HepG2 (cell line): ENCODE results near the gene UNC13D. TPM values are rescaled to one million over a fixed set of nuclear protein-coding genes. Genes with fewer than 3 reads are reported as not detected.
A peak's percentile ranks its signal among the peaks of the same experiment; 100 is the strongest.

Source experiments
- AKAP8 ChIP-seq: sonication (generic); formaldehyde crosslinking; IDR thresholded peaks from 2 replicates; pipeline ENCODE4 v1.5.1; 2020; ENCODE audit warnings: mild to moderate bottlenecking, missing genetic modification reagents
- DPF2 ChIP-seq: sonication (generic); formaldehyde crosslinking; IDR thresholded peaks from 2 replicates; pipeline ENCODE4 v1.4.0; 2020; ENCODE audit warnings: mild to moderate bottlenecking, low read depth, missing genetic modification reagents, borderline replicate concordance
- IRX3 ChIP-seq: sonication (generic); formaldehyde crosslinking; IDR thresholded peaks from 2 replicates; pipeline ENCODE4 v1.8.1; 2023; ENCODE audit warnings: mild to moderate bottlenecking, low read depth, missing genetic modification reagents, borderline replicate concordance
- POLR2AphosphoS2 ChIP-seq: IDR thresholded peaks from 2 replicates; pipeline ENCODE4 v1.6.1; 2011; ENCODE audit warnings: low read depth, low read length, improper control_type of control experiment
- SUZ12 ChIP-seq: fragments of 150-350 bp; IDR thresholded peaks from 2 replicates; pipeline ENCODE4 v1.6.1; 2014; ENCODE audit warnings: low read depth, low read length
- TBX3 ChIP-seq: fragments of 450-650 bp; IDR thresholded peaks from 2 replicates; pipeline ENCODE4 v1.6.1; 2017; ENCODE audit warnings: antibody characterized with exemption, mild to moderate bottlenecking, inconsistent platforms, borderline replicate concordance
- TCF7L2 ChIP-seq: IDR thresholded peaks from 2 replicates; pipeline ENCODE4 v1.6.1; 2011; ENCODE audit warnings: mild to moderate bottlenecking, low read depth, low read length, moderate library complexity
- ZFP41 ChIP-seq: sonication (generic); formaldehyde crosslinking; IDR thresholded peaks from 2 replicates; pipeline ENCODE4 v1.4.0; 2020; ENCODE audit warnings: mild to moderate bottlenecking, missing genetic modification reagents, borderline replicate concordance
- ZNF17 ChIP-seq: sonication (generic); formaldehyde crosslinking; IDR thresholded peaks from 2 replicates; pipeline ENCODE4 v1.5.0; 2020; ENCODE audit warnings: mild to moderate bottlenecking, missing genetic modification reagents
- ZNF235 ChIP-seq: sonication (generic); formaldehyde crosslinking; IDR thresholded peaks from 2 replicates; pipeline ENCODE4 v1.8.1; 2023; ENCODE audit warnings: mild to moderate bottlenecking, missing genetic modification reagents, borderline replicate concordance
- ZNF263 ChIP-seq: sonication (generic); formaldehyde crosslinking; IDR thresholded peaks from 2 replicates; pipeline ENCODE4 v1.4.0; 2020; ENCODE audit warnings: missing genetic modification reagents
- ZNF264 ChIP-seq: sonication (generic); formaldehyde crosslinking; IDR thresholded peaks from 2 replicates; pipeline ENCODE4 v1.4.0; 2020; ENCODE audit warnings: missing genetic modification reagents
- ZNF468 ChIP-seq: sonication (generic); formaldehyde crosslinking; IDR thresholded peaks from 2 replicates; pipeline ENCODE4 v1.8.0; 2022; ENCODE audit warnings: mild to moderate bottlenecking, moderate library complexity, missing genetic modification reagents
- ZNF746 ChIP-seq: sonication (generic); formaldehyde crosslinking; IDR thresholded peaks from 2 replicates; pipeline ENCODE4 v1.8.0; 2022; ENCODE audit warnings: mild to moderate bottlenecking, missing genetic modification reagents
- ZNF749 ChIP-seq: sonication (generic); formaldehyde crosslinking; IDR thresholded peaks from 2 replicates; pipeline ENCODE4 v1.8.0; 2022; ENCODE audit warnings: mild to moderate bottlenecking, missing genetic modification reagents, moderate library complexity, borderline replicate concordance
- ZNF761 ChIP-seq: sonication (generic); formaldehyde crosslinking; conservative IDR thresholded peaks from 2 replicates; pipeline ENCODE4 v1.4.0; 2020; ENCODE audit warnings: mild to moderate bottlenecking, missing genetic modification reagents
- polyA plus RNA-seq, 8 experiments: library from polyadenylated mRNA; depleted of rRNA in 3 of 8; stranded (reverse) in 7 of 8; unstranded in 1 of 8; fragments of >200 nt; fragmentation: Illumina TruSeq in 4 of 8; extraction: Trizol in 4 of 8; gene quantifications; 2 replicates each; pipeline versions ENCODE4 v1.2.1 to v1.2.3, GENCODE V29; 2011 to 2016; ENCODE audit warnings: low read depth in 4 of 8, missing spikeins in 1 of 8, mixed read lengths in 1 of 8; ENCODE audit not compliant: insufficient read depth in 1 of 8
- total RNA-seq, 5 experiments: library from RNA; depleted of rRNA; stranded (reverse); fragments of >200 nt; fragmentation: Illumina TruSeq; extraction: Trizol; gene quantifications; 2 replicates each; pipeline ENCODE4 v1.2.3, GENCODE V29; 2016; ENCODE audit warnings: low read depth in 1 of 5
- TF ChIP-seq, protein P1 (sequence below): sonication (generic); formaldehyde crosslinking; IDR thresholded peaks from 2 replicates; pipeline ENCODE4 v1.8.0; 2022; ENCODE audit warnings: mild to moderate bottlenecking, missing genetic modification reagents
- TF ChIP-seq, protein P2 (sequence below): sonication (generic); formaldehyde crosslinking; IDR thresholded peaks from 2 replicates; pipeline ENCODE4 v1.4.0; 2020; ENCODE audit warnings: mild to moderate bottlenecking, missing genetic modification reagents, borderline replicate concordance
- TF ChIP-seq, protein P3 (sequence below): sonication (generic); IDR thresholded peaks from 2 replicates; pipeline ENCODE4 v1.6.1; 2016; ENCODE audit warnings: low read depth, borderline replicate concordance
- TF ChIP-seq, protein P4 (sequence below): sonication (generic); formaldehyde crosslinking; IDR thresholded peaks from 2 replicates; pipeline ENCODE4 v1.4.0; 2020; ENCODE audit warnings: low read depth, mild to moderate bottlenecking, missing genetic modification reagents

UNC13D gene
- total and polyA plus RNA-seq, 2 of the 13 experiments (the other 11 are each of a cell fraction or from before 2014, with no cell fraction given) = 29.7 to 42.7 TPM

DNA sequence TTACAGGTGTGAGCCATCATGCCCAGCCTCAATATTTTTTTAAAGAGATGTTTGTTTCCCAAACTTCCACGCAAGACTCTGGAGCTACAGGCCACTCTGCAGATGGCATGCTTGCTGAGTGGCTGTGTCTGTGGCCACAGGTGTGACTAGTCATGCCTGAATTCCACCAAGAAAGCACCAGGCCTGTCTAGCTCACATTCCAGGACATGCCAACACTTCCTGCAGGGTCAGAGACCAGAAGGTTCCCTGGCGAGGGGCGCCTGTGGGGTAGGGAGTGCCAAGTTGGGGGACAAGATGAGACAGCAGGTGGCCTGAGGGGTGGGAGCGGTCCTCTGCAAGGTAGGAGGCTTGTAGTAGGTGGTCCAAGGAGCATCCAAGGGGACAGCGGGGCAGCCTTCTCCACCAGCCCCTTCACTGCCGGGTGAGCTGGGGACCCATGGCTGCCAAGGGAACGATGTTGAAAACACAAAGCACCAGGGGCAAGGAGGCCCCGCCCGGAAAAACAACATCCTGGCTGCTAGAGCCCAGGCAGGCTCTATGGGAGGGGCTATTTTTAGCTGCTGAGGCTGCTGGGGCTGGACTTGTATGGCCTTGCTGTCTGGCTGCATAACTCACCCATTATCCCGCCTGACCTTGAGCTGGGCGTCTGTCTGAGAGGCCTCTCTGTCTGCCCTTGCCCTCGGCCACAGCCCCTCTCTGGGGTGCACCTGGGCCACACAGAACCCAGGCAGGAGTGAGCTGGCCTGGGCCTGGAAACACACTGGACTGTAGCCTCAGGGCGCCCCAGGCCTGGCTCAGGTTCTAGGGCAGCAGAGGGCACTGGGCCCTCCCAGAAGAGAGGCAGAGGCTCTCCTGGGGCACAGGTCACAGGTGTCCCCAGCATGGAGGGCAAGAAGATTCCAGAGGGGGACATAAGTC, 28.5 kb upstream of the UNC13D start (continued):
- TF ChIP-seq, protein P1, sequence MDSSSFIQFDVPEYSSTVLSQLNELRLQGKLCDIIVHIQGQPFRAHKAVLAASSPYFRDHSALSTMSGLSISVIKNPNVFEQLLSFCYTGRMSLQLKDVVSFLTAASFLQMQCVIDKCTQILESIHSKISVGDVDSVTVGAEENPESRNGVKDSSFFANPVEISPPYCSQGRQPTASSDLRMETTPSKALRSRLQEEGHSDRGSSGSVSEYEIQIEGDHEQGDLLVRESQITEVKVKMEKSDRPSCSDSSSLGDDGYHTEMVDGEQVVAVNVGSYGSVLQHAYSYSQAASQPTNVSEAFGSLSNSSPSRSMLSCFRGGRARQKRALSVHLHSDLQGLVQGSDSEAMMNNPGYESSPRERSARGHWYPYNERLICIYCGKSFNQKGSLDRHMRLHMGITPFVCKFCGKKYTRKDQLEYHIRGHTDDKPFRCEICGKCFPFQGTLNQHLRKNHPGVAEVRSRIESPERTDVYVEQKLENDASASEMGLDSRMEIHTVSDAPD (CRISPR knock-in tag) = peak; percentile 92
- TF ChIP-seq POLR2AphosphoS2 = no peak; the same call in 1 of the 2 replicates
- no peak for TF ChIP-seq TCF7L2
- no peak; the same call in 1 of the 2 replicates for TF ChIP-seq ZNF235 (CRISPR knock-in tag)
- TF ChIP-seq, protein P2, sequence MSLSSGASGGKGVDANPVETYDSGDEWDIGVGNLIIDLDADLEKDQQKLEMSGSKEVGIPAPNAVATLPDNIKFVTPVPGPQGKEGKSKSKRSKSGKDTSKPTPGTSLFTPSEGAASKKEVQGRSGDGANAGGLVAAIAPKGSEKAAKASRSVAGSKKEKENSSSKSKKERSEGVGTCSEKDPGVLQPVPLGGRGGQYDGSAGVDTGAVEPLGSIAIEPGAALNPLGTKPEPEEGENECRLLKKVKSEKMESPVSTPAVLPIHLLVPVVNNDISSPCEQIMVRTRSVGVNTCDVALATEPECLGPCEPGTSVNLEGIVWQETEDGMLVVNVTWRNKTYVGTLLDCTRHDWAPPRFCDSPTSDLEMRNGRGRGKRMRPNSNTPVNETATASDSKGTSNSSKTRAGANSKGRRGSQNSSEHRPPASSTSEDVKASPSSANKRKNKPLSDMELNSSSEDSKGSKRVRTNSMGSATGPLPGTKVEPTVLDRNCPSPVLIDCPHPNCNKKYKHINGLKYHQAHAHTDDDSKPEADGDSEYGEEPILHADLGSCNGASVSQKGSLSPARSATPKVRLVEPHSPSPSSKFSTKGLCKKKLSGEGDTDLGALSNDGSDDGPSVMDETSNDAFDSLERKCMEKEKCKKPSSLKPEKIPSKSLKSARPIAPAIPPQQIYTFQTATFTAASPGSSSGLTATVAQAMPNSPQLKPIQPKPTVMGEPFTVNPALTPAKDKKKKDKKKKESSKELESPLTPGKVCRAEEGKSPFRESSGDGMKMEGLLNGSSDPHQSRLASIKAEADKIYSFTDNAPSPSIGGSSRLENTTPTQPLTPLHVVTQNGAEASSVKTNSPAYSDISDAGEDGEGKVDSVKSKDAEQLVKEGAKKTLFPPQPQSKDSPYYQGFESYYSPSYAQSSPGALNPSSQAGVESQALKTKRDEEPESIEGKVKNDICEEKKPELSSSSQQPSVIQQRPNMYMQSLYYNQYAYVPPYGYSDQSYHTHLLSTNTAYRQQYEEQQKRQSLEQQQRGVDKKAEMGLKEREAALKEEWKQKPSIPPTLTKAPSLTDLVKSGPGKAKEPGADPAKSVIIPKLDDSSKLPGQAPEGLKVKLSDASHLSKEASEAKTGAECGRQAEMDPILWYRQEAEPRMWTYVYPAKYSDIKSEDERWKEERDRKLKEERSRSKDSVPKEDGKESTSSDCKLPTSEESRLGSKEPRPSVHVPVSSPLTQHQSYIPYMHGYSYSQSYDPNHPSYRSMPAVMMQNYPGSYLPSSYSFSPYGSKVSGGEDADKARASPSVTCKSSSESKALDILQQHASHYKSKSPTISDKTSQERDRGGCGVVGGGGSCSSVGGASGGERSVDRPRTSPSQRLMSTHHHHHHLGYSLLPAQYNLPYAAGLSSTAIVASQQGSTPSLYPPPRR = peak; percentile 94
- peak; percentile 80; the same call in 1 of the 2 replicates for TF ChIP-seq DPF2 (CRISPR knock-in tag)
- no peak; the same call in 1 of the 2 replicates for TF ChIP-seq TBX3
- peak; percentile 75; the same call in 1 of the 2 replicates for TF ChIP-seq ZNF264 (CRISPR knock-in tag)
- TF ChIP-seq SUZ12 = no peak
- no peak for TF ChIP-seq IRX3 (CRISPR knock-in tag)
- TF ChIP-seq ZNF17 (CRISPR knock-in tag) = no peak
- peak; percentile 56 for TF ChIP-seq ZNF263 (CRISPR knock-in tag)
- TF ChIP-seq, protein P3, sequence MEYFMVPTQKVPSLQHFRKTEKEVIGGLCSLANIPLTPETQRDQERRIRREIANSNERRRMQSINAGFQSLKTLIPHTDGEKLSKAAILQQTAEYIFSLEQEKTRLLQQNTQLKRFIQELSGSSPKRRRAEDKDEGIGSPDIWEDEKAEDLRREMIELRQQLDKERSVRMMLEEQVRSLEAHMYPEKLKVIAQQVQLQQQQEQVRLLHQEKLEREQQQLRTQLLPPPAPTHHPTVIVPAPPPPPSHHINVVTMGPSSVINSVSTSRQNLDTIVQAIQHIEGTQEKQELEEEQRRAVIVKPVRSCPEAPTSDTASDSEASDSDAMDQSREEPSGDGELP = peak; percentile 83; the same call in 1 of the 2 replicates
- TF ChIP-seq ZNF749 (CRISPR knock-in tag) = peak; percentile 77; the same call in 1 of the 2 replicates
- TF ChIP-seq ZNF468 (CRISPR knock-in tag) = no peak
- peak; percentile 73; the same call in 1 of the 2 replicates for TF ChIP-seq ZFP41 (CRISPR knock-in tag)
- TF ChIP-seq AKAP8 (CRISPR knock-in tag) = peak; percentile 98
- TF ChIP-seq, protein P4, sequence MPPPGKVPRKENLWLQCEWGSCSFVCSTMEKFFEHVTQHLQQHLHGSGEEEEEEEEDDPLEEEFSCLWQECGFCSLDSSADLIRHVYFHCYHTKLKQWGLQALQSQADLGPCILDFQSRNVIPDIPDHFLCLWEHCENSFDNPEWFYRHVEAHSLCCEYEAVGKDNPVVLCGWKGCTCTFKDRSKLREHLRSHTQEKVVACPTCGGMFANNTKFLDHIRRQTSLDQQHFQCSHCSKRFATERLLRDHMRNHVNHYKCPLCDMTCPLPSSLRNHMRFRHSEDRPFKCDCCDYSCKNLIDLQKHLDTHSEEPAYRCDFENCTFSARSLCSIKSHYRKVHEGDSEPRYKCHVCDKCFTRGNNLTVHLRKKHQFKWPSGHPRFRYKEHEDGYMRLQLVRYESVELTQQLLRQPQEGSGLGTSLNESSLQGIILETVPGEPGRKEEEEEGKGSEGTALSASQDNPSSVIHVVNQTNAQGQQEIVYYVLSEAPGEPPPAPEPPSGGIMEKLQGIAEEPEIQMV = no peak; the same call in 1 of the 2 replicates
- TF ChIP-seq ZNF746 (CRISPR knock-in tag) = peak; percentile 88; the same call in 1 of the 2 replicates
- TF ChIP-seq ZNF761 (CRISPR knock-in tag) = 0 out of 2 replicates have a peak, but pooled peaks have one; percentile 30
